A549 treated with CpdA at 1 μM for 4 hours (cell line): ENCODE measurements around the gene MAS1L. TPM values are rescaled to one million over a fixed set of nuclear protein-coding genes. Genes with fewer than 3 reads are reported as not detected.

ENCODE experiments used
- total RNA-seq: library from RNA; stranded (reverse); fragments of 200-300 nt; extraction: Qiagen RNA extraction; gene quantifications from 5 replicates; pipeline ENCODE4 v1.2.3, GENCODE V29; 2022; ENCODE audit warnings: low read depth

The MAS1L gene
- not detected in 5 replicates for total RNA-seq

GRCh38 chr6:29487660-29488059 is at the start of gene MAS1L:
MAS1L (minus strand) TSS chr6:29487956; CDS start chr6:29487902, 54 bp downstream.

GRCh38 chr6:29456971-29457370 is 30.8 kb downstream of the MAS1L start, which contains the start of the genes OR11A1 and OR2H1:
OR11A1 (minus strand) TSS chr6:29457071; CDS start chr6:29427641, 29,430 bp downstream.
OR2H1 (plus strand) TSS chr6:29457155; CDS start chr6:29461770, 4,615 bp downstream.

GRCh38 chr6:29439006-29439405 is 48.8 kb downstream of the MAS1L start, which contains the start of gene OR10C1:
OR10C1 (plus strand) TSS chr6:29439306; CDS start chr6:29440016, 710 bp downstream.

Other genes starting within 250 kb of the MAS1L start
- not detected in 5 replicates for gene OR14J1, start 186.3 kb downstream of the MAS1L start, total RNA-seq
- not detected in 5 replicates for gene OR5V1, start 119.1 kb downstream of the MAS1L start, total RNA-seq
- not detected in 5 replicates for gene OR12D3, start 112.7 kb downstream of the MAS1L start, total RNA-seq
- not detected in 5 replicates for gene OR12D2, start 92.3 kb downstream of the MAS1L start, total RNA-seq
- gene OR12D1, start 73.0 kb downstream of the MAS1L start, total RNA-seq: not detected in 5 replicates
- gene OR10C1, start 48.6 kb downstream of the MAS1L start, total RNA-seq: not detected in 5 replicates
- gene OR11A1, start 30.9 kb downstream of the MAS1L start, total RNA-seq: not detected in 5 replicates
- not detected in 5 replicates for gene OR2H1, start 30.8 kb downstream of the MAS1L start, total RNA-seq
- gene UBD, start 71.8 kb upstream of the MAS1L start, total RNA-seq: 0.51 to 1.2 TPM (median 0.61 TPM) in 5 replicates
- not detected in 5 replicates for gene OR2H2, start 97.2 kb upstream of the MAS1L start, total RNA-seq
- 3.4 to 6.8 TPM (median 5.0 TPM) in 5 replicates for gene GABBR1, start 145.2 kb upstream of the MAS1L start, total RNA-seq
- gene MOG, start 169.1 kb upstream of the MAS1L start, total RNA-seq: not detected in 5 replicates
- not detected in 5 replicates for gene ZFP57, start 193.2 kb upstream of the MAS1L start, total RNA-seq
- gene HLA-F, start 235.5 kb upstream of the MAS1L start, total RNA-seq: 3.2 to 5.4 TPM (median 4.9 TPM) in 5 replicates